GM12801 (cell line): Measurements from ENCODE around the gene SFXN2.

ENCODE experiments used
- TF ChIP-seq, protein P1 (sequence below): IDR thresholded peaks from one replicate; pipeline ENCODE4 v1.5.1; 2011; ENCODE audit warnings: control low read depth; ENCODE audit not compliant: insufficient read length; ENCODE audit errors: extremely low read depth

Gene SFXN2

DNA sequence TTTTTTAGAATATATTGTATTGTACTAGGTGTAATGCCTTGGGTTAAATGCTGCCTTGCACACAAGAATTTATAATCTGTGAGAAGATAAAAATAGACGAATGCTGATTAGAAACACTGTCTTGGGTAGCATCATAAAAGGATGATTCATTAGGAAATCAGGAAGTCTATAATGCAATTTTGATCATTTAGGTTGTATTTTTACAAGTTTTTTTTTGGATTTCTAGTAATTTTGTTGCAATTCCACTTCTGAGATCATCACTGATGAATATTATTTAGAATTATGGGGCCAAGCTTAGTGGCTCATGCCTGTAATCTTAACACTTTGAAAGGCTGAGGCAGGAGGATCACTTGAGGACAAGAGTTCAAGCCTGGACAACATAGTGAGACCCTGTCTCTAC lies 58.9 kb downstream of the SFXN2 start:
- TF ChIP-seq, protein P1, sequence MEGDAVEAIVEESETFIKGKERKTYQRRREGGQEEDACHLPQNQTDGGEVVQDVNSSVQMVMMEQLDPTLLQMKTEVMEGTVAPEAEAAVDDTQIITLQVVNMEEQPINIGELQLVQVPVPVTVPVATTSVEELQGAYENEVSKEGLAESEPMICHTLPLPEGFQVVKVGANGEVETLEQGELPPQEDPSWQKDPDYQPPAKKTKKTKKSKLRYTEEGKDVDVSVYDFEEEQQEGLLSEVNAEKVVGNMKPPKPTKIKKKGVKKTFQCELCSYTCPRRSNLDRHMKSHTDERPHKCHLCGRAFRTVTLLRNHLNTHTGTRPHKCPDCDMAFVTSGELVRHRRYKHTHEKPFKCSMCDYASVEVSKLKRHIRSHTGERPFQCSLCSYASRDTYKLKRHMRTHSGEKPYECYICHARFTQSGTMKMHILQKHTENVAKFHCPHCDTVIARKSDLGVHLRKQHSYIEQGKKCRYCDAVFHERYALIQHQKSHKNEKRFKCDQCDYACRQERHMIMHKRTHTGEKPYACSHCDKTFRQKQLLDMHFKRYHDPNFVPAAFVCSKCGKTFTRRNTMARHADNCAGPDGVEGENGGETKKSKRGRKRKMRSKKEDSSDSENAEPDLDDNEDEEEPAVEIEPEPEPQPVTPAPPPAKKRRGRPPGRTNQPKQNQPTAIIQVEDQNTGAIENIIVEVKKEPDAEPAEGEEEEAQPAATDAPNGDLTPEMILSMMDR = no peak

DNA sequence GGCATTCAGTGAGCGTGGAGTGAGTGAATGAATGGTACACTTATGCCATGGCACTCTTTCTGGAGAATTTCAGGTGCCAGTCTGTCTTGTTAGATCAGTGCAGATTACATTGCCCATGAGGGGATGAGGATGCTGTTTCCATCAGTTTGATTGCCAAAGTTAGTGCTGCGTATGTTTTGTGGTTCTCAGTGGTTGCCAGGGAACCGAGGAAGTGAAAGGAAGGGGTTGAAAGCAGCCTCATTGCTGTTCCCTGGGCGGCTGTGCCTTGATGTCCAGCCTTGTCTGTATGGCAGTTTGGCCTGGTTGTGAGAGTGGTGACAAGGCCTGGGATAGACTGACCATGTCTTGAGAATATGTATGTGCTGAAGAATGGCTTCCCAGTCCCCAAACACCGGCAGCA lies 59.5 kb downstream of the SFXN2 start:
- TF ChIP-seq, protein P1 = no peak

DNA sequence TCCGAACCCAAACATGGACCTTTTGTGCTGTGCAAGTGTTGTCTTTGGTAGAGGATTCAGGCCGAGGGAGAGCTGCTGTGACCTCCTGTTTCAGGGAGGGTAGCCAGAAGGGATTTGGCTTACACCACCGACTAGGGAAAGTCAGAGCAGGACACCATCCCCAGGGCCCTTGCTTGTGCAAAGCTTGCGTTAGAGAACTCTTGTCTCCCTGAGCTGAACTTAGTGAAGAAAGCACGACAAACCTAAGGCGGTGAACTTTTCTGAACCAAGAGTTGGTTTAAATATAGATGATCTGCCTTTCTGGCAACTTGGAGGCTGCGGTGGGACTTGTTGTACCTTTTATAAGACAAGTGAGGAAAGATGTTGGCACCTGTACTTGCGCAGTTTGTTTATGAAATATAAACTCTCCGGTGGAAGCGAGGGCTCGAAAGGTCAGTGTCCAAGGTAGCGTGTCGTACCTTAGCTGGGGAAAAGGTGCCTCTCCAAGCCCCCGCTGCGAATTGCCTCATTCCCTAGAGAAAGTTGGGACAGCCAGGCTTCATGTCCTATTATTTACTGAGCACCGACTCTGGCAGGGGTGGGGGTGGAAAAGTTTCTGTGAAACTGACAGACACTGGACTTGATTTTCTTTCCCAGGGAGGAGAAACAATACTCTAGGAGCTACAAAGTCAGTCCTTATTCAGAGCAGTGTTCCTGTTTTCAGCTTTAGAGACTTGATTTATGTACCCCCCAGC lies 60.9 kb downstream of the SFXN2 start:
- TF ChIP-seq, protein P1 = no peak

DNA sequence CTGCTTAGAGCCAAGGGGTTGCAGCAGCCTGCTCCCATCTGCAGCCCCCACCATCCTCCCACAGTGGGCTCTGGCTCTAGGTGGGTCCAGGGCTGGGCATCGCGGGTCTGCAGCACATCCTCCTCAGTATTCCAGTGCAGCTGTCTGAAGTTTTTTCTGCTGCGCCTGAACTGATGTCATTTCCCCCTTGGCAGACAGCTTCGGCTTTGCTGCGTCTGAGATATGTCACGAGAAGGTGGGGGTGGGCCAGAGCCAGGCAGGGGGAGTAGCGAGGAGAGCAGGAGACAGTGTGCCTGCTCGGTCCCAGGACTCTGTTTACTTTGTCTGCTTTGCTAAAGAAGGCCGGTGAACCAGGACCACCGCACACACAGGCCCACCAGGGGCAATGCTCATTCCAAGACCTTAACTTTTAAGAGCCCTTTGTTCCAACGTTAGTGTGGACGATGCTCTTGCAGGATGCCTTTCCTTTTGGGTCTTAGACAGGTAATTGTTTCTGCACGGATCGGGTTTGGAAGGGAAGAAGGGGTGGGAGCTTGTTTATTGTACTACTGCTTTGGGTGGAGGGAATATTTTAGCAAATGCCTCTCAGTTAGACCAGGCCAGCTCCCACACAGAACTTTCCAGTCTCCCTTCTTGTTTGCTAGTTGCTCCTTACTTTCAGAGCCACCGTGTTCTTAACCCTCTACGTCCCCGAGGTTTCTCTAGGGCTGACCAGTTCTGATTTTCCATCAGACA lies 61.7 kb downstream of the SFXN2 start:
- TF ChIP-seq, protein P1 = no peak

DNA sequence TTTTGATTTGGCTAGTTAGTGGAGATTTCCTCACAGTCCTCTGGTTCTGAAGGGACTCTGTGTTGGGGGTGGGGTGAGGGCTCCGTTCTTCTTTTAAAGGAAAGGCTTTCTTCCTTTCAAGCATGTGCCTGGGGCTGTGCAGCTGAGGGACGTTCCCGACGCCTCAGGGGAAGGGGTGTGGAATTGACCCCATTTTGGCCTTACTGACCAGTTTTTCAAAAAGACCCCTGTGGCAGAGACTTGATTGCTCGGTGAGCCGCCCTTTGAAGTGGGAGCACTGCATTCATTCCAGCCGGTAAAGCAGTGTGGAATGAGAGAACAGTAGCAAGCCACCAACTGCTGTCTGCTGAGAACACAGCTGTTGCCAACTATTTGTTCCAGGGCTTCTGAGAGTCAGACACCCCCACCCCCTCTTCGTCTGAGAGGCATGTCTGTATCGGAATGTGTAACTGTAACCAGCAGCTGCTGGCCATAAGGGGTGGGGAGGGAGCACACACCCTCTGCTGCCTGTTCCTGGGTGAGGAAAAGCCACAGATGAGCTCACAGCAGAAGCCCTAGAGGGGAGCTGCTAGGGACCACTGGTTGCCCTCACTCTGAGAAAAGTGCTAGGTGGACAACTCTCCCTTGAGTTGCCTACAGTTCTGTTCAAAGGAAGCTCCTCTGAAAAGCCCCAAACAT lies 62.5 kb downstream of the SFXN2 start:
- TF ChIP-seq, protein P1 = no peak

- TF ChIP-seq, protein P1 = no peak
Measured at GRCh38 chr10:102777711-102778453, 63.4 kb downstream of the SFXN2 start.

DNA sequence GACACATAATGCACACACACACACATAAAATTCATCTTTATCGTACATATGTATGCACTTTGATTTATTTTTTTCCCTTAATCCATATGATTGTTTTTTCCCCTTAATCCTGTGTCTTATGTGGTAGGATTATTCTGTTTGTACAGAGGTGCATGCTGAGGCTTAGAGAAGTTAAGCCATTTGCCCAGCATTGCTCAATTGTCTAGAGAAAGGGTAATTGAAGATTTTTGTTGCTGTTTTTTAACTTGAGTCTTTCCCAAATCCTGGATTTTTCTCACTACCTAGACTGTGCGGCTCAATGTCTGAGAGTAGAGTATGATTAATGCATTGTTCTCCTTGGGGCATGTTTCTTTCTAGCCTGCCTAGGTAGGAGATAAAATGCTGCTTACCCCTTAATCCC lies 64.3 kb downstream of the SFXN2 start:
- TF ChIP-seq, protein P1 = no peak
